Stimulated activated CD8-positive, alpha-beta memory T cell treated with anti-CD3 and anti-CD28 coated beads, Interleukin-4, amount 100 ng/mL, for 24 hours (primary cell): Measurements from ENCODE around the gene GPC3.

Experiments
- DNase-seq: peaks from one replicate; pipeline ENCODE4 v3.0.0-alpha.2; 2020; ENCODE audit warnings: low read depth

The GPC3 gene

GRCh38 chrX:133968109-133968508, 17.3 kb downstream of the GPC3 start:
- DNase-seq, result no peak

DNA sequence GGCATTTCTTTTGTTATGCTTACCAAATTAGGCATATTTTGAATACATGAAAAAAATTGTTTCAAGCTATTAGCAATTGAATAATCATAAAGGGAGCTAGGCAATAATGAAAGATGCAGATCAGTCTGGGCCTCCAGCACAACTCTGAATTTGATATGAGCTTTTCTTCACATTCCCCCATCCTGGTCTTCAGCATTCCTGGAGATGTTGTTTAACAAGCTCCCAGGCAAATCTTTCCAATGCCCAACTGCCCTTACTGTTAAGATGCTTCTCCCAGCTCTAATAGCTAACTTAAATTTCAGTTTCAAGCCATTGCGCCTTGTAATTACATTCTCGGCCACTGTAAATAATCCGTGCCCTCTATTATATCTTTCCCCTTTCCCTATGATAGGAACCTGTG, 19.2 kb downstream of the GPC3 start:
- DNase-seq, result no peak

GRCh38 chrX:133965321-133965720, 20.1 kb downstream of the GPC3 start:
- DNase-seq, result no peak

GRCh38 chrX:133961046-133961445, 24.3 kb downstream of the GPC3 start:
- DNase-seq, result no peak

DNA sequence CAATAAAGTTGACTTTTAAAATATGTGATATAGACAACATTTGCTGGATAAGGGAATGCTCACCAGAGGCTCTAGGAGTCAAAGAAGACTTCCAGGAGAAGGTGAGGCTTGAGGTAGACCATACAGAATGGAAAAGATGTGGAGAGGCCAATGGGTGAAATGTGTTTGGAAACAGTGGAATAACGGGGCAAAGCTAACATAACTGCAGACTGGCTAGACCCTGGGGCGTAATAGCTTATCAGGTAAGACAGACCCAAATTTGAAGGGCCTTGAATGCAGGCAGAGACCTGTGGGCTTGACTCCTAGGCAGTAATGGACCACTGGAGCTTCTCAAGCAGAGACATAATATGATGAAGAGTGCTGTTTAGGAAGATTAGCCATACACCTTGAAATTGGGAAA, 25.4 kb downstream of the GPC3 start:
- no peak for DNase-seq

GRCh38 chrX:133958997-133959688, 26.3 kb downstream of the GPC3 start:
- DNase-seq, result no peak

DNA sequence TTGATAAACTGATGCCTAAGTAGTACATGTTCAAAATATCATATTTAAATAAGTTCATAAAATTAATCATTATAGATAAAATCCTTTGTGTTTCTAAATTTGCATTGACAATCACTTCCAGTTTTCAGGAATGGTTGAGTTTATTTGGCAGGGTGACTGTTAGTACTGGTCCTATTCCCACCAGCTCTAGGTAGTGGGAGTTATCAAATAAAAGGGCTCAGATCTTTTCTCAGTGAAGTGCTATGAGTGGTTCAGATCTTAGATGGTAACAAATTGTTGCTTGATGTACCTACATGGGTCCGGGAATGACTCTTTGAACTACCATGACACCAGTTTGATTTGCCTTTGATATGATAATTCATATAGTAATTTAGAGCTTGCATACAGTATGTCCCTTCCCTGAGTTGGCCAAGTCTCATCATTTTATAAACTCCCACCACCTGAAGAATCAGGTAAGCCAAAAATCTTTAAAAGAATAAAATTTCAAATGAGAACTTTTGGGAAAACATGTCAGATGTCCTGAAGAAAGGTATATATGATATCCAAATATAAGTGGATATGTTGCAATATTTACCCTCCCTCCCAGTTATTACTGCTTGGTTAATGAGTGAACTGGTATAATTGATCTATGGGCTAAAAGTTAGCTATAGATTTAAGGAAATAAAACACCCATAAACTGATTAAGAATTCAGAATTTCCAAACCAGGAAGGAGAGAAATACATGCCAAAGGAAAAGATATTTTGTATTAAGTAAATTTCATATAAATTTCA, 28.6 kb downstream of the GPC3 start:
- no peak for DNase-seq

GRCh38 chrX:133953785-133954355, 31.5 kb downstream of the GPC3 start:
- no peak for DNase-seq

- DNase-seq, result no peak
These were observed 32.3 kb downstream of the GPC3 start for GRCh38 chrX:133953078-133953477.

GRCh38 chrX:133951098-133951497, 34.3 kb downstream of the GPC3 start:
- DNase-seq, result no peak

- no peak for DNase-seq
These were observed 35.2 kb downstream of the GPC3 start for GRCh38 chrX:133950214-133950613.

DNA sequence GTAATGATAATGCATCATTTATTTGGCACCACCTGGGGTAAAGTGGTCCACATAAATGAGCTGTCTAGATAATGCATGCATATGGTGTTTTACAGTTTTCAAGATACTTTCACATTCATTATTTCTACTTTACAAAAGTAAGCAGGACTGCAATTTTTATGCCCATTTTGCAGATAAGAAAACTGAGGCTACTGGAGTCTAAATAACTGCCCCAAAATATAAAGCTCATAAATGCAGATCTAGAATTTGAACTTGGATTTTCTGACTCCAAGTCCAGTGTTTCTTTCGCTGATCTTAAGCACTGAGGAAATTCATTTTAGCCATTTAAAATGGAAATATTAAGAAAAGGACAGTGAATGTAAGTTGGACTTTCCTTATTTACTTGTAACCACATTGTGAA, 36.5 kb downstream of the GPC3 start:
- no peak for DNase-seq

- DNase-seq, result no peak
These were observed 37.4 kb downstream of the GPC3 start for GRCh38 chrX:133947996-133948395.

- no peak for DNase-seq
These were observed 38.4 kb downstream of the GPC3 start for GRCh38 chrX:133947022-133947421.

DNA sequence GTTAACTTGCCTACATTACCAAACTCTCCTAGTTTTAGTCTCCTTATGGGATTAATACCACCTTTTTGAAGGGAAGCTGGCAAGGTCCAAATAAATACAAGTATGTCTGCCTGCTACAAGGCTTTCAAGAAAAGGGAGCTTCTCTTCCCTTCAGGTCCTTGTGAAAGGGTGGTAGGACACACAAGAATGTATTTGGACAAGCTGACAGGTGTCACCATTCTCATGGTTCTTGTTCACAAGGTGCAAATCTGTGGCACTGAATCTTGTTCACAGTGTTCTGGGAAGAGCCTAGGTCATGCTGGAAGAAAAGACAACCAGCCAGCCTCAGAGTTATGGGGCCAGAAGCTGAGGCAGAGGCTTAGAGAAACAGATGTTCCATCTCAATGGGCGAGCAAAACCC, 41.9 kb downstream of the GPC3 start:
- no peak for DNase-seq

DNA sequence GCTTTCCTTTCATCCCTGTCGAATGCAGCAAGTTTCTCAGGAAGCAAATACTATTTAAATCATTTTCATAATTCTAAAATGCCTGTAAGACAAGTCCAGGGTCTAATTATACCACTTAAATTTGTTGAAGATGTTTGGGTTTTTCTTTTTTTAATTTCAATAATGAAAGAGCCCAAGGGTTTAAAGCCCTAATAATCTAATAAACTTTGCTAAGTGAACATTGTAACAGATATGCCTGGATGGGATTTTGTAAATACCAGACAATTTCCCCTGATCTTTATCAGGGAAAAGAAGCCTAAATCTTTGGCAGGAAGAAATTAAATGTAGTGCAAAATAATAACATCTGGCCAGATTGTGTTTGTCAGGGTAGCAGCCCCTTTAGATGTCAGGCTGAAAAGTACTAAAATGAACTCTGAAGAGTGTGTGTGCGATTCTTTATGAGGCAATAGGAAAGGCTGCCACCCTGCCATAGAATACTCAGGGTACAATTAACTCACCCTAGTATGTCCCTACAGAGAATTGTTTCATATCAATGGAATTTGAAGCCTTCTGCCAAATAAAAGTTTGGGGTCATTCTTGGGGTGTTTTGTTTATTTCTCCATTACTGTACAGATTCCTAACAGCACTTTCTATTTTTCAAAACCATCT, 45.6 kb downstream of the GPC3 start:
- no peak for DNase-seq

DNA sequence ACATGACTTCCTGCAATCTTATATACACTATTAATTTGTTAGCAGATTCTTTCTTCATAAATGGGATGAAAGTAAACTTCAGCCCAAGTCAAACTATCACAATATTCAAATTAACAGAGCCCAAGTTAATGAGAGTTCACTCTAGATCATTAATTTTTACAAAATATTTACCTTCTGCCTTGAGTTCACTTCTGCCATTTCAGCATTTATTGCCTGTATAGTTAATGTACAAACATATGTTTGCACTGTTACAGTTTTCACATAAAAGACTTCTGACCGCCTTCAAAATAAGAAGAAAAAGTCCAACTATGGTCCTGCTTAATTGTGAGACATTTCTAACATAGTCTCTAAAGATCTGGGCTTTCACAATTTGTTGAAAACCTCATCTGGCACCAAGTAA, 46.9 kb downstream of the GPC3 start:
- DNase-seq, result no peak

- no peak for DNase-seq
These were observed 48.4 kb downstream of the GPC3 start for GRCh38 chrX:133937022-133937421.

DNA sequence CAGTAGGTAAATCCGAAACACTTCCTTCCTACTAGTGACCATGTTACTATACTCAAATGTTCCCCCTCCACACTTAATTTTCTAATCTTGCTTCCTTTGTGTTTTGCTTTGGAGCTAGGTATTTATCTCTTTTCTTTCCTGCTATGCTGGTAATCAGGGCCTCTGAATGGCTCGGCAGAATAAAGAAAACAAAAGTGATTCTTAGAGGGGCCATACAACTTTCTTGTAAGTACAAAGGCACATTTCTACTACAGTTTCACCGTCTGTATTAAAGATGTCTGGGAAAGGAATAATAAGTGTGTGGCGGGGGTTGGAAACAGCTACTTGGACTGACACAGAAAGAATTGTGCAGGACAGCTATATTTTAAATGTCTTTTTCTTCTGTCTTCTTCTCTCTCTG, 50.3 kb downstream of the GPC3 start:
- no peak for DNase-seq

- no peak for DNase-seq
These were observed 52.1 kb downstream of the GPC3 start for GRCh38 chrX:133933316-133933715.

DNA sequence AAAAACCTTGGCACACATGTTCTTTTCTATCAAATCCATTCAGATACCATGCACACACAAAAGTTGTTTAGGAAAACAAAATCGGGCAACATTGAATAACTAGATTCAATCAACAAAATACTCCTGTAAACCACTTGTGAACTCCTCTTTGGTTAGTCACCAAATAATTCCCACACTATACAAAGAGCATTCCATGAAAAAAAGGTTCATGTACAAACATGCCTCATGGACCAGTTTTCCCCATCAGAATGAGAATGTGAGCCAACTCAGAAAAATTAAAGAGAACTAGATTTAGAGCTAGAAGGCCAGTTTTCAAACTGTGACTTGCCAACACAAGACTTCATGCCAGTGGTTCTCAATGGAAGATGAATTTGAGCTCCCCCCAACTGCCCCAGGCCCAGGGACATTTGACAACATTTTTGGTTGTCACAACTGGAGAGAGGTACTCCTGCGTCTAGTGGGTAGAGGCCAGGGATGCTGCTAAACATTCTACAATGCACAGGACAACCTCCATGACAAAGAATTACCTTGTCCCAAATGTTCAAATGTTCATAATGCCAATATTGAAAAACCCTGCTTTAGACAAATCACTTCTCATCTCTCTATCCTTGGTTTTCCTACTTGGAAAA, 55.4 kb downstream of the GPC3 start:
- no peak for DNase-seq

DNA sequence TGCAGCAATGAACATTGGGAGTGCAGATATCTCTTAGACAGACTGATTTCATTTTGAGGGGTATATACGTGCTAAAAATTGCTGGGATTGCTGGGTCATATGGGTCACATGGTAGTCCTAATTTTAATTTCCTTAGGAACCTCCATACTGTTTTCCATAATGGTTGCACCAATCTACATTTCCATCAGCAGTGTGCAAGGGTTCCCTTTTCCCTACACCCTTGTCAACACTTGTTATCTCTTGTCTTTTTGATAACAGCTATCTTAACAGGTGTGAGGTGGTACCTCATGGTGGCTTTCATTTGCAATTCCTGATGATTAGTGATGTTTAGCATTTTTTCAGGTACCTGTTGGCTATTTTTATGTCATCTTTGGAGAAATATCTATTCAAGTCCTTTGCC, 57.0 kb downstream of the GPC3 start:
- no peak for DNase-seq

DNA sequence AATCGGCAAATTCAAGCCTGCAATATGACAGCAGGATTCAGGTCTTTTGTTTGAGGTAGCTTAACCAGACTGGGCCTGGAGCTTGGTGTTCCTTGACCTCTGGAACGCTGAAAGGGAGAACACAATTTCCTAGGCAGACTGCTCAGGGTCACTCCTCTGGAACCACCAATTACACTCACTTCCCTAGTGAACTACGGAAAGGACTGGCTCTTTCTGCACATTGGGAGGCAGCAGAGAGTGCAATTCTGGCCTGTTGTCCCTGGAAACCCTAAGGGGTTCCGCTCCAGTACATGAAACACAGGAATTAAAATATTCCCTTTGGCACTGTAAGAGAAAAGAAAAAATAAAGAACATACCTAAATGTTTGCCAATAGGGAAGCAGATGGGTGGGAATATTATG, 58.6 kb downstream of the GPC3 start:
- no peak for DNase-seq
